Mucosa of descending colon (tissue), 3 donors: ENCODE data around the gene TMEM200C. TPM values are rescaled to one million over a fixed set of nuclear protein-coding genes. Genes with fewer than 3 reads are reported as not detected.

Source experiments
- ATAC-seq: fragments of 200-7000 bp; cut with Tn5 transposase; one replicate; pipeline ENCODE4 v1.9.1; 2020; ENCODE audit warnings: mild to moderate bottlenecking, moderate library complexity
- DNase-seq, 3 donors: peaks; one replicate each; pipeline ENCODE4 v3.0.0-alpha.2; 2020
- H3K36me3 ChIP-seq: fragments of 200-600 bp; one replicate; pipeline ENCODE4 v1.8.0; 2021; ENCODE audit warnings: low read depth, mild to moderate bottlenecking
- H3K4me1 ChIP-seq: fragments of 200-600 bp; one replicate; pipeline ENCODE4 v1.8.0; 2021; ENCODE audit warnings: low read depth, mild to moderate bottlenecking
- H3K4me3 ChIP-seq: fragments of 200-600 bp; one replicate; pipeline ENCODE4 v1.8.0; 2021; ENCODE audit warnings: mild to moderate bottlenecking
- H3K9me3 ChIP-seq: fragments of 200-600 bp; one replicate; pipeline ENCODE4 v1.8.0; 2021; ENCODE audit warnings: mild to moderate bottlenecking
- CTCF ChIP-seq: fragments of 200-600 bp; IDR thresholded peaks from one replicate; pipeline ENCODE4 v1.8.0; 2022; ENCODE audit warnings: antibody characterized with exemption, mild to moderate bottlenecking
- intact Hi-C, 2 donors: fragments of 100-400 bp; cut with DNase I in 1 of 2; cut with micrococcal nuclease in 1 of 2; formaldehyde crosslinking; loops; one replicate each; pipeline versions ENCODE4 v1.11.0 to v1.11.1; 2022; cut with DNase I, micrococcal nuclease
- microRNA-seq: library from miRNA; unstranded; fragments of <30 nt; microRNA quantifications from one replicate; pipeline ENCODE4, GENCODE V29; 2019
- total RNA-seq, 3 donors: library from RNA; stranded (reverse); fragmentation: NEBNext Ultra II Directional in 2 of 3; extraction: Animal tissue kit (Norgen Biotek cat#: 25700) in 2 of 3; gene quantifications; one replicate each; pipeline versions ENCODE4 v1.2.1 to v1.2.4, GENCODE V29; 2021 to 2023
- donor health status: DM: no; HTN: no; CAD: no; lungs with moderate emphysema.
- donor health status: DM: no; HTN: no; CAD: no.
- donor health status: DM: no; HTN: yes; CAD: no.

Gene TMEM200C
- total RNA-seq, 3 donors from 2014 or later: 0.06 to 2.1 (median 0.14) TPM

GRCh38 chr18:5842653-5843052 is 52.7 kb downstream of the TMEM200C start:
- DNase-seq (no peak), ATAC-seq (no peak)
- Histone ChIP-seq H3K4me3 (no peak overlapping the region), H3K4me1 (no peaks in the 10 kb centered on the region), H3K36me3 (no peaks in the 10 kb centered on the region), H3K9me3 (no peaks in the 10 kb centered on the region)
- TF ChIP-seq CTCF: no peak
- intact Hi-C loops: no loop called here

GRCh38 chr18:5841518-5841917 is 53.8 kb downstream of the TMEM200C start:
- intact Hi-C loops: no loop called here
- H3K4me1 ChIP-seq: no peaks in the 10 kb centered on the region
- no peak for DNase-seq
- H3K36me3 ChIP-seq: no peaks in the 10 kb centered on the region
- H3K4me3 ChIP-seq: no peak overlapping the region
- no peak for ATAC-seq
- TF ChIP-seq CTCF: no peak
- H3K9me3 ChIP-seq: no peaks in the 10 kb centered on the region

GRCh38 chr18:5840547-5840946 is 54.8 kb downstream of the TMEM200C start:
- Histone ChIP-seq H3K36me3 (no peaks in the 10 kb centered on the region), H3K9me3 (no peaks in the 10 kb centered on the region), H3K4me1 (no peaks in the 10 kb centered on the region), H3K4me3 (no peak overlapping the region)
- intact Hi-C loops: no loop called here
- ATAC-seq (no peak), DNase-seq (no peak)
- no peak for TF ChIP-seq CTCF

- no peak for TF ChIP-seq CTCF
- intact Hi-C loops: no loop called here
- Histone ChIP-seq H3K9me3 (no peaks in the 10 kb centered on the region), H3K4me1 (no peaks in the 10 kb centered on the region), H3K4me3 (no peak overlapping the region), H3K36me3 (no peaks in the 10 kb centered on the region)
- ATAC-seq (no peak), DNase-seq (no peak)
Measured at GRCh38 chr18:5840025-5840424, 55.3 kb downstream of the TMEM200C start.

GRCh38 chr18:5839102-5839501 is 56.2 kb downstream of the TMEM200C start:
- no peaks in the 10 kb centered on the region for H3K36me3 ChIP-seq
- H3K9me3 ChIP-seq: no peaks in the 10 kb centered on the region
- ATAC-seq (no peak), DNase-seq (no peak)
- no peaks in the 10 kb centered on the region for H3K4me1 ChIP-seq
- no peak for TF ChIP-seq CTCF
- intact Hi-C loops: no loop called here
- no peak overlapping the region for H3K4me3 ChIP-seq

Small RNA genes within 50 kb of the gene (microRNA-seq; reads per million reads assigned to microRNA genes)
- not detected for gene MIR3976
